ENCODE results near the gene CHCHD10.
A peak's percentile ranks its signal among the peaks of the same experiment; 100 is the strongest.

Gene CHCHD10

DNA sequence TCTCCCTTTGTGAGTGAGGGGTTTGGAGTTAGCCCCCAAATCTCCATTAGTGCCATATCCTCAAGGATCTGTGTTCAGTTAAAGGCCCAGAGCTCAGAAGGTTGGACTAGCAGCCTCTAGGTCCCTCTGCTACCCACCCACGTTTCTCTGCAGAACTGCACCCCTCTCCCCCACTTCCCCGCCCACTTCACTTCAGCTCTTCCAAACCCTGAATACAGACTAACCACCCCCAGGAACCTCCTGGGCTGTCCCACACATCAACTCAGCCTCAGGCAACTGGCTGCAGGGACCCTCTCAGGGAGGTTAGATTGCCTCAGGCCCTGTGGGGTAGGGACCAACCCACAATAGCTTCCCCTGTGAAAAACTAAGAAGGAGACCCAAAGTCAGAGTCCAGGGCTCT, 14.4 kb downstream of the CHCHD10 start:
- TF ChIP-seq, protein P1, sequence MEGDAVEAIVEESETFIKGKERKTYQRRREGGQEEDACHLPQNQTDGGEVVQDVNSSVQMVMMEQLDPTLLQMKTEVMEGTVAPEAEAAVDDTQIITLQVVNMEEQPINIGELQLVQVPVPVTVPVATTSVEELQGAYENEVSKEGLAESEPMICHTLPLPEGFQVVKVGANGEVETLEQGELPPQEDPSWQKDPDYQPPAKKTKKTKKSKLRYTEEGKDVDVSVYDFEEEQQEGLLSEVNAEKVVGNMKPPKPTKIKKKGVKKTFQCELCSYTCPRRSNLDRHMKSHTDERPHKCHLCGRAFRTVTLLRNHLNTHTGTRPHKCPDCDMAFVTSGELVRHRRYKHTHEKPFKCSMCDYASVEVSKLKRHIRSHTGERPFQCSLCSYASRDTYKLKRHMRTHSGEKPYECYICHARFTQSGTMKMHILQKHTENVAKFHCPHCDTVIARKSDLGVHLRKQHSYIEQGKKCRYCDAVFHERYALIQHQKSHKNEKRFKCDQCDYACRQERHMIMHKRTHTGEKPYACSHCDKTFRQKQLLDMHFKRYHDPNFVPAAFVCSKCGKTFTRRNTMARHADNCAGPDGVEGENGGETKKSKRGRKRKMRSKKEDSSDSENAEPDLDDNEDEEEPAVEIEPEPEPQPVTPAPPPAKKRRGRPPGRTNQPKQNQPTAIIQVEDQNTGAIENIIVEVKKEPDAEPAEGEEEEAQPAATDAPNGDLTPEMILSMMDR (IDR thresholded peaks at IDR 0.05; ENCODE audit: low read depth, low read length): no peak
- no peak for DNase-seq (ENCODE audit: extremely low read depth, low read depth)

DNA sequence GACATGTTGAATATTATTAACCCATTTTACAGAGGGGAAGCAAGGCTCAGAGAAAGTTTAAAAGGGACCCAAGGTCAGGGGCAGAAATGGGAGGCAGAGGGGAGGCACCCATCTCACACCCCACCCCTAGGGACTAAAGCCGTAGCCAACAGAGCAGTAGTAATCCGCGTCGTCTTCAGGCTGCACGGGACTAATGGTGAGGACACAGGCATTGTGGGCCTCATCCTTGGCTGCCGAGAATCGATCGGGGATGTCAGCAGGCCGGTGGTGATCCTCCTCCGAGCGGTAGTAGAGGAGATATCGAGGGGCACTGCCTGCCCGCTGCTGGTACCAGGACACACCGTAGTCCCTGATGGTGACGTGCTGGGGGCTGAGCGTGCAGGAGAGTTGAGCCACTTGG, 15.0 kb downstream of the CHCHD10 start:
- TF ChIP-seq, protein P1 (IDR thresholded peaks at IDR 0.05; ENCODE audit: low read depth, low read length): no peak
- no peak for DNase-seq (ENCODE audit: extremely low read depth, low read depth)

DNA sequence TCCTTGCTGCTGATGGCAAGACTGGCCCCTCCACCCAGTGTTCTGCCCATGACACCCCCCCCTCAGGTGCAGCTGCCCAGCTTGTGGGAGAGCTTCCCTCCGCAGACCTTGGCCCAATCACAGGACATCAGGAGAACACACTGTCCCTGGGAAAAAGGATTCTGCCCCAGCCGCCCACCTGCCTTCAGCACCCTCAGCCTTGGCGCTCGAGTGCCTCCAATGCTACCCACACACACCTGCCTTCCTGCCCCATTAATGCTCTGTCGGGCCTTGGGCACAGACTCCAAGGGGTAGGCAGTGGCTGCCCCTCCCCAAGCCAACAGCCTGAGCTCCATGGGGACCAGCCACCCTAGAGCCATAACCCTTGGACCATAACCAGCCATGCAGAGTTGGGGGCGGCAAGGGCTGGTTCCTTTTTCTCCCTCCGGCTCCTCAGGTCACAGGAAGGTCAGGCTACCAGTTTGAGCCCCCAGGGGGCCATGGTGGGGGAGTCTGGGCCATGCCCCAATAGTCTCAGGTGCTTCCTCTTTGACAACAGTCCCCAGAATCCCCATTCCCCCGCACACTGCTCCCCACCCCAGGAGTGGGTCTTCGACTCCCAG, 15.6 kb downstream of the CHCHD10 start:
- DNase-seq (ENCODE audit: extremely low read depth, low read depth): no peak

DNA sequence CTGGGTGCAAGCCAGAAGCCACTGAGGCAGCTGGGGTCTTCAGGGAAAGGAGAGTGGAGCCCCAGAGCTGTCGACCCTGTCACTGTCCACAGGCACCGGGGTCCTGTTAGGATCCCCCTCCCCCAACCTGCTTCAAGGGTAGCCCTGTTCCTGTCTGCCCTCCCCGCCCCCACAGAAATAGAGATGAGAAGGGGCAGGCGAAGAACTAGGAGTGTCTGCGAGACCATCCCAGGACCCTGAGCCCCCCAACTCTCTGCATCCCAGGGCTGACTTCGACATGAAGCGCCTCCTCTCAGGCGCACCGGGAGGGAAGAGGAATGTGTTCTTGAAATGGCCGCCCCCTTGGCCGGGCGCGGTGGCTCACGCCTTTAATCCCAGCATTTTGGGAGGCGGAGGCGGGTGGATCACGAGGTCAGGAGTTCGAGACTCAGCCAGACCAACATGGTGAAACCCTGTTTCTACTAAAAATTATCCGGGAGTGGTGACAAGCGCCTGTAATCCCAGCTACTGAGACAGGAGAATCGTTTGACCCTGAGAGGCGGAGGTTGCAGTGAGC, 16.3 kb downstream of the CHCHD10 start:
- TF ChIP-seq, protein P1 (IDR thresholded peaks at IDR 0.05; ENCODE audit: low read depth, low read length): no peak
- DNase-seq (ENCODE audit: extremely low read depth, low read depth): no peak

More for the DNA sequence above, 15.6 kb downstream of the CHCHD10 start:
- TF ChIP-seq, protein P1 (IDR thresholded peaks at IDR 0.05; ENCODE audit: low read depth, low read length): no peak

DNA sequence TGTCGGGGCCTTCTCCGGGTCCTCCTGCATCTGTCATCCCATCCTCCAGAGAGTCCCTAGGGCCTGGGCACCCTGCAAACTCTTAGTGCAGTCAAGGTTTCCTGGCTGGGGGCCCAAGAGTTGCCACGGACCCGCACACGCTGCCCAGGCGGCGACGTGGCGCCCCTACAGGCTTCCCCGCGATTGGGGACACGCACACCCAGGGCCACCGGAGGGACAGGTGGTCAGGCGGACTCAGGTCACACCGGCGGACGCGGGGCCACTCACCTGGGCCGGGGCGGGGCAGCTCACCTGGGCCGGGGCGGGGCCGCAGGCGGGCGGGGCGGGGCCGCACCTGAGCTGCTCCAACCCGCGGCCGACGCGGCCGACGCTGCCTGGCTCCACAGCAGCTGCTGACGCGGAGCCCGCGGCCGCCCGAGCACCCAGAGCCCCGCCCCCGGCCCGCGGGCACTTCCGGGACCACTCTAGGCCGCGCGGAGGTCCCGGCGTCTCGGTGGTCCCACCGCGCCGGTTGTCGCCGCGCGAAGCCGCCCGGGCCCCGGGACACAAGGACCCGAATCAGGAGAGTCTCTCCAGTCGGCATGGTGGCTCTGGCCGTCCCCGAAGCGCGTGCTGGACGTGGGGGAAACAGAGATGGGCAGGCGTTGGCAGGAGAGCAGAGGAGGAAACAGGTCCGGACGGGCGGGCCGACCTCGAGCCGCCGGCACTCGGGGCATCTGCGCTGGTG, 16.9 kb downstream of the CHCHD10 start, which contains the start of gene ZNF70:
ZNF70 (minus strand) TSS at position 399 of the 727 bp plus-strand sequence. CDS start 5,972 bp downstream, outside the sequence.
- TF ChIP-seq, protein P1 (IDR thresholded peaks at IDR 0.05; ENCODE audit: low read depth, low read length): no peak; the same call in 1 of the 2 replicates
- peak; percentile 44 for DNase-seq (ENCODE audit: extremely low read depth, low read depth)

DNA sequence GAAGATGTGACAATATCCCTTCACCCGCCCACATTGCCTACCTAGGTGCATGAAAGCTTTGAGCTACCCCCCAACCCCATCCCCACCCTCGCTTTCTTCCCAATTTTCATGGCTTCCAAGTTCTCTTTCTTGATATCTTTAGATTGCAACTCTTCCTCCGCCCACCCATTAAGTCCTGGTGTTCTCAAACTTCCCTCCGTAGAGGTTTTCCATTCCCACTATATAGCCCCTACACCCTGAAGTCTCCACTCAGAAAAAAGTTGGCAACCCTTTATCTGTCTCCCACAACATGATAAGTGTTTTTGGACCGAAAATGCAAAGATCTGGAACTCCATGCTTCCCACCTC, 17.4 kb downstream of the CHCHD10 start:
- TF ChIP-seq, protein P1 (IDR thresholded peaks at IDR 0.05; ENCODE audit: low read depth, low read length): no peak
- DNase-seq (ENCODE audit: extremely low read depth, low read depth): no peak

DNA sequence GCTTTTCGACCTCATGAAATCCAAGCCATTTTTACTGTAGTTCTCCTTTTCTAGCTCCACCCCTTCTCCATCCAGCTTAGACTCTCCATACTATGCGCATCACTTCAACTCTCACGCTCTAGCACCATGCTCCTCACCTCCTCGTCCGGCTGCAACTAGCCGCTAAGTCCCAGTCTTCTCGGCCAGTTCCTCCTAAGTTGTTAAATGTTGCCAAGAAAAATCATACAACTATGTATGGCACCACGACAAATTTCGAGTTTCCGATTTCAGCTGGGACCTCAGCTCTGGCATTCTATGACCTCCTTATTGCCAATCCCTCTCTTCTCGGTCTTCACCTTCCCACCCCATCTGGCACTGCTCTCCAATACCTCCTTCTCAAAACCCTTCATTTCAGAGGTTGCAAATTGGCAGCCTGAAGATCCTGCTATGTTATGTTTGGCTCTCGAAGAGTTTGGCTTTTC, 17.9 kb downstream of the CHCHD10 start:
- DNase-seq (ENCODE audit: extremely low read depth, low read depth): no peak
- TF ChIP-seq, protein P1 (IDR thresholded peaks at IDR 0.05; ENCODE audit: low read depth, low read length): no peak

Measured in AG09319 (cell line).